HUES48 (cell line): ENCODE measurements around the gene ANGEL1.

Experiments used
- H3K27ac ChIP-seq: one replicate; pipeline ENCODE4 v1.7.0; 2013; ENCODE audit warnings: low read depth, low read length, inconsistent platforms
- H3K27me3 ChIP-seq: 2 replicates; pipeline ENCODE4 v1.6.1; 2013; ENCODE audit warnings: mild to moderate bottlenecking, low read length; ENCODE audit not compliant: control insufficient read depth, insufficient read depth
- H3K36me3 ChIP-seq: 2 replicates; pipeline ENCODE4 v1.6.1; 2013; ENCODE audit warnings: low read length; ENCODE audit not compliant: control insufficient read depth, insufficient read depth
- H3K4me1 ChIP-seq: 2 replicates; pipeline ENCODE4 v1.6.1; 2013; ENCODE audit warnings: mild to moderate bottlenecking, low read length; ENCODE audit not compliant: control insufficient read depth, insufficient read depth
- H3K4me3 ChIP-seq: 2 replicates; pipeline ENCODE4 v1.5.1; 2013; ENCODE audit warnings: mild to moderate bottlenecking, low read depth, low read length
- H3K9ac ChIP-seq: 2 replicates; pipeline ENCODE4 v1.6.1; 2013; ENCODE audit warnings: mild to moderate bottlenecking, low read depth, low read length, moderate library complexity
- H3K9me3 ChIP-seq: 2 replicates; pipeline ENCODE4 v1.6.1; 2013; ENCODE audit warnings: low read length; ENCODE audit not compliant: control insufficient read depth, insufficient read depth

Gene ANGEL1

DNA sequence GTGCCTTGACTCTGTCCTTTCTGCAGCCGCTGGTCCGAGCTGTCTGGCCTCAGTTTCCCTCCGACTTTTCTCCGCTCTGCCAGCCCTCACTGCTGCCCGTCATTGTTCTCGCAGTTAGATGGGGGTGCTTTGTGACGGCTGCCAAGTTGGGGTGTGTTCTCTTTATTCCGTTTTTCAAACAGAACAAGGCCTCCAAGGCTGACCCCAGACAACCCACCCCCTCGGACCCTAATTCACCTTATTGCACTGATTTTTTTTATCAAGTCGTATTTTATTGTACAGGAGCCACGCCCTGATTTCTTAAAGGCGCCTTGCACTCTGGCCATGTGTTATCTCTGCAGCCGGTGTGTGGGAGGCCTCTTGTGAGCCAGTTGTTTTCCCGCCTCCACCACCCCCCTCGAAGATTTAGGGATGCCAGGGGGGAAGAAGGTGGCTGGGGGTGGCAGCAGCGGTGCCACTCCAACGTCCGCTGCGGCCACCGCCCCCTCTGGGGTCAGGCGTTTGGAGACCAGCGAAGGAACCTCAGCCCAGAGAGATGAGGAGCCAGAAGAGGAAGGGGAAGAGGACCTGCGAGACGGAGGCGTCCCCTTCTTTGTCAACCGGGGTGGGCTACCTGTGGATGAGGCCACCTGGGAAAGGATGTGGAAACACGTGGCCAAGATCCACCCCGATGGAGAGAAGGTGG, 50.1 kb downstream of the ANGEL1 start:
- Histone ChIP-seq H3K4me3 (peak overlapping the region; percentile 72), H3K4me1 (peaks cover 4% of the 10 kb centered on the region), H3K27me3 (peaks cover 68% of the 10 kb centered on the region), H3K9ac (no peak overlapping the region), H3K27ac (no peak overlapping the region), H3K9me3 (no peaks in the 10 kb centered on the region), H3K36me3 (no peaks in the 10 kb centered on the region)

DNA sequence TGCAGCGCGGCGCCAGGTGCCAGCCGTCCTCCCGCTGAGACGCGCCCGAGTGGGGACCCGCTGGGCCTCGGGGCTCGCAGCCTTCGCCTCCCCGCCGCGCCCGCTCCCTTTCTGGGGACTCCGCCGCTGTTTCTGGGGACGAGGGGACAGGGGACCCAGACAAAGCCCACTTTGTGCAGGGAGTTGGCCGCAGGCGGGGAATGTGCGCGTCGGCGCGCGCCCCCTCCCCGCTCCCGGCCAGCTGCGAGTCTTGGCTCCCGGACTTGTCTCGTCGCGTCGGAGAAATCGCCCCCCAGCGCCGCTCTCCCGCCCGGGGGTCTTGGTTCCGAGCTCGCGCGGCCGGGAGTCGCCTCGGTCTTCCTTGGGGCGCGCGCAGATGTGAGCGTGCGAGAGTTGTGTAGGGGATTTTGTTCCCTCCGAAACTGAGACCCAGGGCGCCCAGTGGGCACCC, 50.7 kb downstream of the ANGEL1 start:
- H3K27ac ChIP-seq: no peak overlapping the region

DNA sequence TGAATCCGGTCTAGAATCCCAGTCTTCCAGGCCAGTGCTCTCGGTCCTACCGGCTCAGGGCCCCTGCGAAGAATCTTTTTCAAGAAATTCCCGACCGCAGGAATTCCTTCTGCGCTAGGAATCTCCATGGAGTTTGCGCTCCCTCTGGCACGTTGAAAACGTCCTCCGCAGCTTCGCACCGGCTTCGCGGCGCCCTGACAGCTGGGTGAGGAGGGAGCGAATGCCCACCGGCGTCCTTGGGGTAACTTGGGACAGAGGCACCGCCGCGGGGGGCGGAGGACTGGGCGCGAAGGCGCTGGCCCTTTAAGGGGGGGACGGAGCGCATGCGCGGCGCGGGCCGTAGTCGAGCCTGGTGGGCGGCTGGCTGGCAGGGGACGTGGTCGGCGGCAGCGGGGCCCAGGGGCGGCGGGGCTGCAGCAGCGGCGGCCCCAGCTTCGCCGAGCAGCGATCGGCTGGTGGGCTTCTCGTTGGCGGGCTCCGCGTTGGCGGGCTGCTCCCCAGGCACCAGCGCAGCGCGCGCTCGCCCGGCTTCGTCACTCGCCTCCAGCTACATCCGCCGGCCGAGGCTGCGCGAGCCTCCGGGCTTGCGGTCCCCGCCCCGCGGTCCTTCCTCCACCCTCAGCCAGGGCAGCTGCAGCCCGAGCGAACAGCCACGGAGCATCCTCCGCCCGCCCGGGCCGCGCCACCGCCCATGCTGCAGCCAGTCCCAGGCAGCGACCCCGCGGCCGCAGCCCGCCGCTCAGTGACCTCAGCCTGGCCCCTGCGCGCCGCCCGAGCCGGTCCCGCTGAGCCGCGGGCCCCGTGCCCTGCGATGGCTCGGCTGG, 51.3 kb downstream of the ANGEL1 start, which contains the start of gene VASH1:
Gene VASH1 (plus strand): TSS at position 333 of the 824 bp plus-strand sequence. CDS start 1,354 bp downstream, outside the sequence.
- Histone ChIP-seq H3K9ac (peak within 1 kb of the TSS; percentile 40; the same call in 1 of the 2 replicates), H3K36me3 (no peaks in the 10 kb centered on the region), H3K4me3 (peak within 1 kb of the TSS; percentile 72), H3K27ac (no peak within 1 kb of the TSS), H3K9me3 (no peaks in the 10 kb centered on the region), H3K27me3 (peaks cover 68% of the 10 kb centered on the region), H3K4me1 (no peaks in the 10 kb centered on the region; the same call in 1 of the 2 replicates)

More for the DNA sequence above, 50.7 kb downstream of the ANGEL1 start:
- Histone ChIP-seq H3K36me3 (no peaks in the 10 kb centered on the region), H3K9ac (peak overlapping the region; percentile 40; the same call in 1 of the 2 replicates), H3K4me3 (peak overlapping the region; percentile 72), H3K4me1 (no peaks in the 10 kb centered on the region; the same call in 1 of the 2 replicates), H3K9me3 (no peaks in the 10 kb centered on the region), H3K27me3 (peaks cover 68% of the 10 kb centered on the region)

DNA sequence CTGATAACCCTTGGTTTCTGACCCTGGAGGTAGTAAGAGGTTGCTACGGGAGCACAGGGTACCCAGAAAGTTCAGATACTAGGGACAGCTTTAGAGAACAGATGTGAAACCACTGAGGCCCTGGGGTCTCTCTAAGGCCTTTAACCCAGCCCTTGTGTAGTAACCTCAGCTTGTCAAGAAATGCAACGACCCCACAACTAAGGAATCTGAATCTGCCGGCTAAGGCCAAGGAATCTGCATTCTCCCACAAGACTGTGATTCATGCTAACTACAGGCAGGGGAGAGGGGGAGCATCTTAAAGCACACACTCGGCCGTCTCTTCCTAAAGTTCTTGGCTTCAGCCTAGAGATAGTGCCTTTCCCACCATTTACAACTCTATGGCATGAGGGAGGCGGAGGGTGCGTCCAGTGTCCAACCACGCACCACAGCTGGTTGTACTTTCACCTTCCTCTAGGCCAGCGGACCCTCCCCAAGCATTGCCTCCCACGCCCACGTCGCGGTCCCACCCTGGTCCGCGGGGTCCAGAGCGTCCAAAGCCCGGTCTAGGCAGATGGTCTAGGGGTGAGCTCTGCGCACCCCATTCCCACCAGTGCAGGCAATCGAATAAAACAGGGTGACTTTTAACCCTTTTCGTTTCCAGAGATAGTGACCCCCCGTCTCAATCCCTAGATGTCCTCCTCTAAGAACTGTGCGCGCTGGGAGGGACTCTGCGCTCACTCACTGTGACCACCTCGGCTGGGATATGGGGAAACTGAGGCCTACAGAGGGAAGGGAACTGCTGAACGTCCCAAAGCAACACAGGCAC, 52.1 kb downstream of the ANGEL1 start:
- no peaks in the 10 kb centered on the region; the same call in 1 of the 2 replicates for H3K4me1 ChIP-seq
- H3K9me3 ChIP-seq: no peaks in the 10 kb centered on the region

DNA sequence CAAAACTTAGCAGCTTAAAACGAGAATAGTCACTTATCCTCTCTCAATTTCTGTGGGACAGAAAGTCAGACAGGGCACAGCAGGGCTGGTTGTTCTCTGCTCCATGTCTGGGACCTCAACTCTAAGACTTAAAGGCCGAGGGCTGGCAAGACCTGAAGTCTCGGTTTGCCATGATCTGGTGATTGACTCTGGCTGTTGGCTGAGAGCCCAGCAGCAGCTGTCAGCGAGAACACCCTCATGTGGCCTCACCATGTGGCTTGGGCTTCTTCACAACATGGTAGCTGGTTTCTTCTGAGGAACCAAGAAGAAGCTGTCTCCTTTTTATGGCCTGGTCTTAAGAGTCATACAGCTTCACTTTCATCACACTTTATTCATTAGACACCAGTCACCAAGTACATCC, 53.1 kb downstream of the ANGEL1 start:
- H3K4me1 ChIP-seq: no peaks in the 10 kb centered on the region; the same call in 1 of the 2 replicates
- H3K36me3 ChIP-seq: no peaks in the 10 kb centered on the region
- H3K9me3 ChIP-seq: no peaks in the 10 kb centered on the region
- H3K27me3 ChIP-seq: peaks cover 64% of the 10 kb centered on the region
- no peak overlapping the region for H3K9ac ChIP-seq
- H3K4me3 ChIP-seq: no peak overlapping the region
- H3K27ac ChIP-seq: no peak overlapping the region

More for the DNA sequence above, 52.1 kb downstream of the ANGEL1 start:
- Histone ChIP-seq H3K27ac (no peak overlapping the region), H3K36me3 (no peaks in the 10 kb centered on the region), H3K27me3 (peaks cover 66% of the 10 kb centered on the region), H3K4me3 (peak overlapping the region; percentile 72), H3K9ac (no peak overlapping the region)

DNA sequence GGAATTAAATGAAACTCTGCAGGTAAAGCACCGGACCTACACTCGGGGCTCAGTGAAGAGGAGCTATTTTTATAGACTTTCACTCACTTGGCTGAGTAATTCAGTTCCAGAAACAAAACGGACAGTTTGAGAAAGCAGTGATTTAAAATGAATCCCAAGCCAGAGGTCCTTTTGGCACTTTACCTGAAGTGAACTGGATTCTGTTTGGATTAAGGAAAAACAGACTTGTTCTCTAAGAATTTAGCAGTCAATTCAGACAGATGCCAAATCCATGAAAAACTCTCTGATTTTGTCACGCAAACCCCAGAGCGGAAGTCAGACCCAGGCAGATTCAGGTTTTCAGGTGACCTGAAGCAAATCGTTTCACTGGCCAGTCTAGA, 56.3 kb downstream of the ANGEL1 start:
- H3K9me3 ChIP-seq: no peaks in the 10 kb centered on the region
- H3K27me3 ChIP-seq: peaks cover 35% of the 10 kb centered on the region
- H3K9ac ChIP-seq: no peak overlapping the region
- no peaks in the 10 kb centered on the region for H3K4me1 ChIP-seq
- H3K36me3 ChIP-seq: no peaks in the 10 kb centered on the region
- H3K4me3 ChIP-seq: no peak overlapping the region
- H3K27ac ChIP-seq: no peak overlapping the region

DNA sequence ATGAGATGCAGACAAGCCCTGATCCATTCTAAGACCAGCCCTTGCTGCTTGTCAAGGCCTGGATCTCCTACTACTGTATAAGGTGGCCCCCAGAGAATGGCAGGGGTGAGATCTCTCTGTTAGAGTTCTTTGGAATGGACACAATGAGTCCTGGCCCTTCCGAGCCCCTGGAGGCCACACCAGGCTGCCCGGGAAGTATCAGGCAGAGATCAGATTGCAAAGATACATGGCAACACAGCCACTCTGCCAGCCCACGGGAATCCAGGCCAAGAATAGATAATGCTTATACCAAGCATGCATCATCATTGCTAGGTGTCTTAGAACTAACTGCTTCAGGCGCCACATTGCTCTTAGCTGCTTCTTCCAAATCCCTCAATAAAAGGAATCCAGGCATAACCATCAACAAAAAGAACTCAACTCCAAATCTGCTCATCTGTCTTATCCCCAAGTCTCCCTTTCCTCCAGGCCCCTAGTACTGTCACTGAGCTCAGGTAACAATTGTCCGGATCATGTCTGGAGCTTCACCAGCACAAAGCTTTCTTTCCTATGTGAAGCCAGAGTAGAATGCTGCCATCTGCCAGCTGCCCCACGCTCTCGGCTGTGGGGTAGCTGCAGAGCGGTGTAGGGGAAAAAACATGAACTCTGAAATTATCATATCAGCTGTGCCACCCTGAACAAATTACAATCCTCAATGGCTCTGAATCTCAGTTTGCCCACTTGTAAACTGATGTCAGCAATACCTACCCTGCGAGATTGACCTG, 56.9 kb downstream of the ANGEL1 start:
- Histone ChIP-seq H3K36me3 (no peaks in the 10 kb centered on the region), H3K9me3 (no peaks in the 10 kb centered on the region), H3K27ac (no peak overlapping the region), H3K9ac (no peak overlapping the region), H3K27me3 (peaks cover 30% of the 10 kb centered on the region), H3K4me3 (no peak overlapping the region), H3K4me1 (no peaks in the 10 kb centered on the region)

DNA sequence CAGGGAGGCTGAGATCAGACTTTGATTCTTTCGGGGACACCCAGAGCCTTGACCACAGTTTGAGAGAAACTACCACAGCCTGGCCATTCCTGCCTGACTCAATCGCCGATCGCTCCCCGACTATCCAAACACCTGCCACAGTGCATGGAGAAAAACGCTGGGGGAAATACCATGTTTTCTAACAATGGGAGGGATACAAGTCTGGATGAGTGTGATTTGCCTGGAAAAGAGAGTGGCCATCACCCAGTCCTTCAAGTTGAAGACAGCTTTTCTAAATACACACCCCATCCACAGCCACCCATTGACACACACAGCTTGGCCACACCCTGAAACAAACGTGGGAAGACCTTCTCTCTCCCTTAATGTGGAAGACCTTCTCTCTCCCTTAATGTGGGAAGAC, 58.1 kb downstream of the ANGEL1 start:
- no peaks in the 10 kb centered on the region for H3K36me3 ChIP-seq
- no peak overlapping the region for H3K9ac ChIP-seq
- no peaks in the 10 kb centered on the region for H3K4me1 ChIP-seq
- no peak overlapping the region for H3K27ac ChIP-seq
- no peaks in the 10 kb centered on the region for H3K9me3 ChIP-seq
- no peak overlapping the region for H3K4me3 ChIP-seq
- H3K27me3 ChIP-seq: peaks cover 18% of the 10 kb centered on the region

DNA sequence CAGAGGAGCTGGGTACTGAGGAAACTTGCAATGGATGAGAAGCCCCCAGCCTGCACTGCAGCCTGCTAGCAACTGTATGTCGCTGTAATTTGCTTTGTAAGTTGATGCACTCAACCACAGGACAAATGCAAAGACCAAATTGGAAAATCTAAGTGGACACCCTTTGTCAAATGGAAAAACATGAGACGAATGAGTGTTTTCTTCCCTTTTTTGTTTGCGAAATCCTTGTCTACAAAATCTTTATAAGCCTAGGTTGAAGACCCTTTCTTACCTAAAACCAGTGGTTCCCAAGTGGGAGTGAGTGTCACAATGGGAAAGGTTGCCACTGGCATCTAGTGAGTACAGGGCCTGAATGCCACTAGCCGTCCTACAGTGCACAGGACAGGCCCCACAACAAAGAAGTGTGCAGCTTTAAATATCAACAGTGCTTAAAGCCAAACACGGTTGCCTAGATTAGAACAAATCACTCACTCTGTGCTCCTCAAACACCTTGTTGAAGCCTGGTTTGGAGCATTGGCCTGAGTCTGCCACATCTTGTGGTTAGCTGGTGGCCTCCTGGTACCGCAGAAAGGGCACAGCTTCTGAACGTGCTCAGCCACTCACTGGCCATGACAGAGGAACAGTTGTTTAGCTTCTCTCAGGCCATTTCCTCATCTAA, 59.0 kb downstream of the ANGEL1 start:
- Histone ChIP-seq H3K27me3 (peaks cover 9% of the 10 kb centered on the region; the same call in 1 of the 2 replicates), H3K9me3 (no peaks in the 10 kb centered on the region), H3K36me3 (no peaks in the 10 kb centered on the region), H3K4me3 (no peak overlapping the region), H3K27ac (no peak overlapping the region), H3K9ac (no peak overlapping the region), H3K4me1 (no peaks in the 10 kb centered on the region)

DNA sequence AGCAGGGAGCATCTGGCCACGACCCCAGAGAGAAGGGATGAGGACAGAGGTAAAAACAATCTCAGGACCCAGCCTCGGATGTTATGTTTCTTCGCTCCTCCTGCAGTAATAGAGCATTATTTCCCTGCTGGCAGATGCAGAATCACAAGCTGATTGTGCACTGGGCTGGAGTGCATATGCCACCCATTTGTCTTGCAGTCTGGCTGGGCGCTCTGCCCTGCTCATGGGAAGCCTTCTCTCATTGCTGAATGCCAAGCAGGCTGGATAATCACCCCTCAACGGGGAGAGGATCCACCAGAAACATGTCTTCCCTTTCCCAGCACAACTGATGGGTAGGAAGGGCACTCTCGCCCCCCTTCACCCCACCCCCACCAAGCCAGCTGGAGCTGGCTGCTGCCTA, 59.9 kb downstream of the ANGEL1 start:
- H3K36me3 ChIP-seq: no peaks in the 10 kb centered on the region
- no peak overlapping the region for H3K27ac ChIP-seq
- no peak overlapping the region for H3K4me3 ChIP-seq
- no peaks in the 10 kb centered on the region for H3K4me1 ChIP-seq
- H3K27me3 ChIP-seq: peaks cover 3% of the 10 kb centered on the region; the same call in 1 of the 2 replicates
- H3K9ac ChIP-seq: no peak overlapping the region
- no peaks in the 10 kb centered on the region for H3K9me3 ChIP-seq
